RWPE1 (cell line): ENCODE measurements around the gene PMPCB.
"Not testable (repeated sequence)": the region's sequence is repeated elsewhere in the genome, so short reads cannot be mapped to it uniquely, and the experiment has no call there.

Experiments
- CTCF ChIA-PET: fragments of 350-600 bp; sonication (Branson Sonifier 250); formaldehyde crosslinking; extraction: SDS; loops from one replicate; lab custom pipeline; 2021; lab: Yijun Ruan, JAX
- POLR2A ChIA-PET: fragments of 400-600 bp; formaldehyde crosslinking; extraction: SDS; loops from one replicate; lab custom pipeline; 2020; ENCODE audit warnings: antibody characterized with exemption; ENCODE audit not compliant: low non-redundant PET; lab: Yijun Ruan, JAX
- DNase-seq: peaks from one replicate; pipeline ENCODE4 v3.0.0; 2012; ENCODE audit warnings: low spot score
- H3K27ac ChIP-seq: fragments of 450-650 bp; 2 replicates; pipeline ENCODE4 v1.5.1; 2017
- CTCF ChIP-seq: fragments of 450-650 bp; conservative IDR thresholded peaks from 2 replicates; pipeline ENCODE4 v1.5.1; 2017; ENCODE audit warnings: low read depth, mild to moderate bottlenecking

PMPCB gene

GRCh38 chr7:103296901-103297836, at the start of gene PMPCB:
TSS of gene PMPCB (plus strand) at chr7:103297435. CDS start at chr7:103297460, 25 bp downstream.
- peak within 1 kb of the TSS; percentile 76 for H3K27ac ChIP-seq
- DNase-seq = peak; percentile 93
- ChIA-PET CTCF (interaction anchor here (0.6 to 0.8 kb wide), 7 partner anchors 46 to 1034 kb away, joined by 3 to 8 read pairs (median 3); no protein-coding TSS in a partner anchor), POLR2A (no interaction called here)
- peak; percentile 98 for TF ChIP-seq CTCF

GRCh38 chr7:103253699-103254506, 43.3 kb upstream of the PMPCB start:
- H3K27ac ChIP-seq, CTCF ChIA-PET, POLR2A ChIA-PET, DNase-seq: not testable (repeated sequence)

- CTCF ChIA-PET, POLR2A ChIA-PET: not testable (repeated sequence)
Measured at GRCh38 chr7:103264054-103264453, 33.2 kb upstream of the PMPCB start.

GRCh38 chr7:103266229-103266628, 31.0 kb upstream of the PMPCB start:
- POLR2A ChIA-PET, DNase-seq, CTCF ChIA-PET, H3K27ac ChIP-seq: not testable (repeated sequence)

More at GRCh38 chr7:103264054-103264453, 33.2 kb upstream of the PMPCB start:
- not testable (repeated sequence) for H3K27ac ChIP-seq, DNase-seq

- H3K27ac ChIP-seq, POLR2A ChIA-PET, CTCF ChIA-PET, DNase-seq: not testable (repeated sequence)
Measured at GRCh38 chr7:103273374-103273773, 23.9 kb upstream of the PMPCB start.

- POLR2A ChIA-PET, CTCF ChIA-PET, H3K27ac ChIP-seq, DNase-seq: not testable (repeated sequence)
Measured at GRCh38 chr7:103274867-103275266, 22.4 kb upstream of the PMPCB start.

- H3K27ac ChIP-seq, CTCF ChIA-PET, POLR2A ChIA-PET, DNase-seq: not testable (repeated sequence)
Measured at GRCh38 chr7:103278195-103278594, 19.0 kb upstream of the PMPCB start.

GRCh38 chr7:103279636-103279962, 17.6 kb upstream of the PMPCB start:
- DNase-seq, POLR2A ChIA-PET, CTCF ChIA-PET: not testable (repeated sequence)
- H3K27ac ChIP-seq = peak overlapping the region; percentile 87

GRCh38 chr7:103279963-103280802, 17.1 kb upstream of the PMPCB start:
- peak overlapping the region; percentile 87 for H3K27ac ChIP-seq
- DNase-seq, POLR2A ChIA-PET, CTCF ChIA-PET: not testable (repeated sequence)

- POLR2A ChIA-PET, CTCF ChIA-PET, DNase-seq: not testable (repeated sequence)
- H3K27ac ChIP-seq = peak overlapping the region; percentile 87
Measured at GRCh38 chr7:103280803-103281155, 16.5 kb upstream of the PMPCB start.
